ENCODE results near the gene SCN1A.
"Not testable (repeated sequence)": the region's sequence is repeated elsewhere in the genome, so short reads cannot be mapped to it uniquely, and the experiment has no call there.

Gene SCN1A

GRCh38 chr2:166134252-166135151 lies 6.7 kb upstream of the SCN1A start:
- no peak for DNase-seq

GRCh38 chr2:166133653-166134052 lies 5.8 kb upstream of the SCN1A start:
- DNase-seq, result no peak

GRCh38 chr2:166128156-166128505 lies 311 bp upstream of the SCN1A start:
- DNase-seq, result no peak

GRCh38 chr2:166126007-166126639 lies 1.7 kb downstream of the SCN1A start:
- DNase-seq, result no peak

- DNase-seq, result no peak
These were observed 2.3 kb downstream of the SCN1A start for GRCh38 chr2:166125557-166125956.

- no peak for DNase-seq
These were observed 9.6 kb downstream of the SCN1A start for GRCh38 chr2:166118180-166118579.

GRCh38 chr2:166117491-166117890 lies 10.3 kb downstream of the SCN1A start:
- no peak for DNase-seq

- DNase-seq, result no peak
These were observed 12.2 kb downstream of the SCN1A start for GRCh38 chr2:166115589-166115988.

GRCh38 chr2:166112193-166112605 lies 15.6 kb downstream of the SCN1A start:
- no peak for DNase-seq

GRCh38 chr2:166106431-166107015 lies 21.3 kb downstream of the SCN1A start:
- no peak for DNase-seq

GRCh38 chr2:166104773-166105172 lies 23.0 kb downstream of the SCN1A start:
- no peak for DNase-seq

GRCh38 chr2:166104084-166104483 lies 23.7 kb downstream of the SCN1A start:
- DNase-seq, result no peak

GRCh38 chr2:166103277-166103676 lies 24.5 kb downstream of the SCN1A start:
- DNase-seq, result not testable (repeated sequence)

GRCh38 chr2:166094325-166094724 lies 33.5 kb downstream of the SCN1A start:
- DNase-seq, result no peak

- no peak for DNase-seq
These were observed 34.9 kb downstream of the SCN1A start for GRCh38 chr2:166092889-166093288.

GRCh38 chr2:166091439-166091838 lies 36.4 kb downstream of the SCN1A start:
- DNase-seq, result no peak

- no peak for DNase-seq
These were observed 36.9 kb downstream of the SCN1A start for GRCh38 chr2:166090908-166091307.

- no peak for DNase-seq
These were observed 37.5 kb downstream of the SCN1A start for GRCh38 chr2:166090346-166090745.

- DNase-seq, result no peak
These were observed 39.2 kb downstream of the SCN1A start for GRCh38 chr2:166088634-166089033.

- no peak for DNase-seq
These were observed 43.5 kb downstream of the SCN1A start for GRCh38 chr2:166084301-166084700.

GRCh38 chr2:166082736-166083135 lies 45.1 kb downstream of the SCN1A start:
- no peak for DNase-seq

- DNase-seq, result no peak
These were observed 46.0 kb downstream of the SCN1A start for GRCh38 chr2:166081852-166082251.

GRCh38 chr2:166081131-166081632 lies 46.6 kb downstream of the SCN1A start:
- DNase-seq, result no peak

GRCh38 chr2:166074430-166074829 lies 53.4 kb downstream of the SCN1A start:
- no peak for DNase-seq

All from T1000 (cell line).